RWPE2 (cell line): Measurements from ENCODE around the gene ANK2.
"Not testable (repeated sequence)": the region's sequence is repeated elsewhere in the genome, so short reads cannot be mapped to it uniquely, and the experiment has no call there.

Experiments used
- ATAC-seq: fragments of 200-7000 bp; cut with Tn5 transposase; 3 replicates; pipeline ENCODE4 v1.9.1; 2021; ENCODE audit warnings: low read depth
- DNase-seq: peaks from one replicate; pipeline ENCODE4 v3.0.0-alpha.2; 2020; ENCODE audit warnings: low spot score
- H3K27ac ChIP-seq: fragments of 450-650 bp; 2 replicates; pipeline ENCODE4 v1.5.1; 2017; ENCODE audit warnings: mild to moderate bottlenecking; ENCODE audit not compliant: poor library complexity, severe bottlenecking
- H3K27me3 ChIP-seq: fragments of 250-450 bp; sonication (Bioruptor Pico); 2 replicates; pipeline ENCODE4 v1.5.1; 2021; ENCODE audit warnings: mild to moderate bottlenecking, moderate library complexity; ENCODE audit not compliant: insufficient read depth, poor library complexity, severe bottlenecking
- H3K36me3 ChIP-seq: fragments of 250-450 bp; sonication (Bioruptor Pico); 2 replicates; pipeline ENCODE4 v1.5.1; 2020; ENCODE audit warnings: low read depth, mild to moderate bottlenecking, moderate library complexity
- H3K4me1 ChIP-seq: fragments of 250-450 bp; sonication (Bioruptor Pico); 2 replicates; pipeline ENCODE4 v1.5.1; 2021; ENCODE audit warnings: mild to moderate bottlenecking, moderate library complexity; ENCODE audit not compliant: insufficient read depth, poor library complexity, severe bottlenecking
- H3K4me3 ChIP-seq: fragments of 250-450 bp; sonication (Bioruptor Pico); 2 replicates; pipeline ENCODE4 v1.5.1; 2021; ENCODE audit warnings: mild to moderate bottlenecking, moderate library complexity; ENCODE audit not compliant: severe bottlenecking
- H3K9me3 ChIP-seq: fragments of 250-450 bp; sonication (Bioruptor Pico); 2 replicates; pipeline ENCODE4 v1.5.1; 2021; ENCODE audit warnings: mild to moderate bottlenecking, moderate library complexity; ENCODE audit not compliant: severe bottlenecking
- TF ChIP-seq, protein P1 (sequence below): fragments of 450-650 bp; IDR thresholded peaks from one replicate; pipeline ENCODE4 v1.5.1; 2017; ENCODE audit warnings: mild to moderate bottlenecking, moderate library complexity; ENCODE audit not compliant: poor library complexity, severe bottlenecking

Gene ANK2

DNA sequence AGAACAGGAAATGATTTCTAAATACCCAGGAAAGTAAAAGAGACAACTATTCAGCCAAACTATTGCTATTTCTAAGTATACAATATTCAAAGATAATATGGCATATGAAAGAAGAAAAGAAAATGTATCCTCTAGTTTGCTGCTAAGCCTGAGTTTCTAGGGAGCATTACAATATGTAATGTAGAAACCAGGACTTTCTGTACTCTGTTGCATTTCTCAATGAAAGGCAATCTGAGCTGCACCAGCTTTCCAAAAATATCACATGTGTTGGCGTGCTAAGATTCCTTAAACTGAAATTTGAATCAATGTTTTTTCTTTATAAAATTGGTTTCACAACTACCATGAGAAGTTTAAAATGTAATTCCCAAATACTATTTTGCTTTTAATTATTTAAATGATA, 129.6 kb downstream of the ANK2 start:
- no peaks in the 10 kb centered on the region for H3K36me3 ChIP-seq

DNA sequence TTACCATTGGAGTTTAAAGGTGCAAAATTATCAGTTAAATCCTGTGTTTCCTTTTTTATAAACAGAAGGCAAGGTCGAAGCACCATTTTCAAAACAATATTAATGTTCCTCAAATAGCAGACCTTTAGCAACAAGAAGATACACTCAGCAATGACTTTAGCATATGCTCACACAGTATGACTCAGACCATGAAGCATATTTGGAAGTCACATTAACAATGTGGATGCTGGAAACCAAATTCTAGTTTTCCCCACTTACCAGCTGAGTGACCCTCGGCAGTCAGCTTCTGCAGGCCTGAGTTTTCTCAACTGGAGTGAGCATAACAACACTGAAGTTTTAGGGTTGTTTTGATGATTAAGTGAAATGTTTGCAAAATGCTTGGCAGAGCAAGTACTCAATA, 130.5 kb downstream of the ANK2 start:
- no peaks in the 10 kb centered on the region for H3K9me3 ChIP-seq
- H3K27me3 ChIP-seq = no peaks in the 10 kb centered on the region
- DNase-seq = no peak

More for the DNA sequence above, 129.6 kb downstream of the ANK2 start:
- TF ChIP-seq, protein P1, sequence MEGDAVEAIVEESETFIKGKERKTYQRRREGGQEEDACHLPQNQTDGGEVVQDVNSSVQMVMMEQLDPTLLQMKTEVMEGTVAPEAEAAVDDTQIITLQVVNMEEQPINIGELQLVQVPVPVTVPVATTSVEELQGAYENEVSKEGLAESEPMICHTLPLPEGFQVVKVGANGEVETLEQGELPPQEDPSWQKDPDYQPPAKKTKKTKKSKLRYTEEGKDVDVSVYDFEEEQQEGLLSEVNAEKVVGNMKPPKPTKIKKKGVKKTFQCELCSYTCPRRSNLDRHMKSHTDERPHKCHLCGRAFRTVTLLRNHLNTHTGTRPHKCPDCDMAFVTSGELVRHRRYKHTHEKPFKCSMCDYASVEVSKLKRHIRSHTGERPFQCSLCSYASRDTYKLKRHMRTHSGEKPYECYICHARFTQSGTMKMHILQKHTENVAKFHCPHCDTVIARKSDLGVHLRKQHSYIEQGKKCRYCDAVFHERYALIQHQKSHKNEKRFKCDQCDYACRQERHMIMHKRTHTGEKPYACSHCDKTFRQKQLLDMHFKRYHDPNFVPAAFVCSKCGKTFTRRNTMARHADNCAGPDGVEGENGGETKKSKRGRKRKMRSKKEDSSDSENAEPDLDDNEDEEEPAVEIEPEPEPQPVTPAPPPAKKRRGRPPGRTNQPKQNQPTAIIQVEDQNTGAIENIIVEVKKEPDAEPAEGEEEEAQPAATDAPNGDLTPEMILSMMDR = no peak
- no peak for ATAC-seq
- Histone ChIP-seq H3K4me3 (no peak overlapping the region), H3K4me1 (no peaks in the 10 kb centered on the region), H3K9me3 (no peaks in the 10 kb centered on the region), H3K27me3 (no peaks in the 10 kb centered on the region), H3K27ac (no peak overlapping the region)
- DNase-seq = no peak

GRCh38 chr4:113181289-113182007, 132.0 kb downstream of the ANK2 start:
- H3K36me3 ChIP-seq = no peaks in the 10 kb centered on the region
- no peaks in the 10 kb centered on the region for H3K27me3 ChIP-seq
- H3K27ac ChIP-seq = no peak overlapping the region
- ATAC-seq (no peak), DNase-seq (no peak)
- H3K9me3 ChIP-seq = no peaks in the 10 kb centered on the region
- no peak overlapping the region for H3K4me3 ChIP-seq
- TF ChIP-seq, protein P1 = no peak
- no peaks in the 10 kb centered on the region for H3K4me1 ChIP-seq

More for the DNA sequence above, 130.5 kb downstream of the ANK2 start:
- Histone ChIP-seq H3K4me1 (no peaks in the 10 kb centered on the region), H3K36me3 (no peaks in the 10 kb centered on the region), H3K27ac (no peak overlapping the region), H3K4me3 (no peak overlapping the region)
- TF ChIP-seq, protein P1 = no peak
- no peak for ATAC-seq

DNA sequence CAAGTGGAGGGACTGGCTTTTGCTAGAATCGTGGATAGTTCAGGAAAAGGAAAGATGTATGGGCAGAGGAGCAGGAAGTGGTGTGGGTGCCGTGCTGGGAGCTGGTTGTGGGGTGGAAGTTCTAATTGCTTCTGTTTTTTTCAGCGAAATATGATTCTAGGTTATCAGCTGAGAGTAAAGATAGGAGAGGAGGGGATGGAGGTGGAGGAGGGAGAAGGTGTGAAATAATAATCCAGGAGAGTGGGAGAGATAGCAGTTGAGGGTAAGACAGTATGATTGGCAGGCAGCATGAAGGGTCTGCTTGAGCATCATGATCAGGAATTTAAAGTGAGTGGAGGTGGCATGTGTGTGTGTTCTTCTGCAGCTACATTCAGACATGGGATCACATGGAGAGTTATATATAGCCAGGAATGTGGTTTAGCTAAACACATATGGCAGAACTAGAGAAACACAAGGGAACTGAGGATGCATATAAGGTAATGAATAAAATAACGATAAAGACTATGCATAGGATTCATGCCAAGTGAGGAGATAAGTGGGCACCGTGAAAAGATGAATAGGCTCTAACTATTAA, 133.7 kb downstream of the ANK2 start:
- no peaks in the 10 kb centered on the region for H3K4me1 ChIP-seq
- no peaks in the 10 kb centered on the region for H3K9me3 ChIP-seq
- H3K4me3 ChIP-seq = no peak overlapping the region
- no peak for DNase-seq
- no peaks in the 10 kb centered on the region for H3K27me3 ChIP-seq
- ATAC-seq = no peak
- H3K36me3 ChIP-seq = no peaks in the 10 kb centered on the region
- TF ChIP-seq, protein P1 = no peak
- H3K27ac ChIP-seq = no peak overlapping the region

DNA sequence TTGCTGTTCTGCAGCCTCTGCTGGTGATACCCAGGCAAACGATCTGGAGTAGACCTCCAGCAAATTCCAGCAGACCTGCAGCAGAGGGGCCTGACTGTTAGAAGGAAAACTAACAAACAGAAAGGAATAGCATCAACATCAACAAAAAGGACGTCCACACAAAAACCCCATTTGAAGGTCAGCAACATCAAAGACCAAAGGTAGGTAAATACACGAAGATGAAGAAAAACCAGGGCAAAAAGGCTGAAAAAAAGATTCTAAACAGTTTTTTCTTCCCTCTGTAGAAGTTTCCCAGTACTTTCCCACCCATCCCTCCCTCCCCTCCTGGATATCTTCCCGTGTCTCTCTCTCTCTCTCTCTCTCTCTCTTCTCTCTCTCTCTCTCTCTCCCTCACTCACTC, 136.8 kb downstream of the ANK2 start:
- not testable (repeated sequence) for H3K9me3 ChIP-seq, H3K27ac ChIP-seq, H3K27me3 ChIP-seq, H3K4me3 ChIP-seq, DNase-seq, H3K36me3 ChIP-seq, ATAC-seq, H3K4me1 ChIP-seq
